HepG2 (cell line): ENCODE results near the gene DNAJC5. TPM values are rescaled to one million over a fixed set of nuclear protein-coding genes. Genes with fewer than 3 reads are reported as not detected.
A peak's percentile ranks its signal among the peaks of the same experiment; 100 is the strongest.

Experiments used
- ASH2L ChIP-seq: fragments of 300-600, 200-600 bp; sonication (generic); IDR thresholded peaks from 2 replicates; pipeline ENCODE4 v1.7.0; 2017; ENCODE audit warnings: low read depth, mild to moderate bottlenecking, moderate library complexity, mixed read lengths, low read length; ENCODE audit not compliant: insufficient read length
- REST ChIP-seq, 2 experiments: IDR thresholded peaks; 2 replicates each; pipeline ENCODE4 v1.6.1; 2011 to 2012; ENCODE audit warnings: low read length in 2 of 2, borderline replicate concordance in 1 of 2, low read depth in 1 of 2, mild to moderate bottlenecking in 1 of 2, moderate library complexity in 1 of 2
- TAF1 ChIP-seq: sonication (generic); formaldehyde crosslinking; IDR thresholded peaks from 2 replicates; pipeline ENCODE4 v1.4.0; 2020; ENCODE audit warnings: missing genetic modification reagents
- ZBTB34 ChIP-seq: sonication (generic); formaldehyde crosslinking; IDR thresholded peaks from 2 replicates; pipeline ENCODE4 v1.8.0; 2022; ENCODE audit warnings: mild to moderate bottlenecking, missing genetic modification reagents
- ZBTB38 ChIP-seq: sonication (generic); formaldehyde crosslinking; IDR thresholded peaks from 2 replicates; pipeline ENCODE4 v1.5.1; 2020; ENCODE audit warnings: mild to moderate bottlenecking, missing genetic modification reagents
- ZNF276 ChIP-seq: sonication (generic); formaldehyde crosslinking; IDR thresholded peaks from 2 replicates; pipeline ENCODE4 v1.4.0; 2020; ENCODE audit warnings: mild to moderate bottlenecking, low read depth, missing genetic modification reagents
- ZNF646 ChIP-seq: sonication (generic); formaldehyde crosslinking; IDR thresholded peaks from 2 replicates; pipeline ENCODE4 v1.9.0; 2021; ENCODE audit warnings: mild to moderate bottlenecking, missing genetic modification reagents
- ZNF687 ChIP-seq: sonication (generic); formaldehyde crosslinking; IDR thresholded peaks from 2 replicates; pipeline ENCODE4 v1.5.1; 2020; ENCODE audit warnings: mild to moderate bottlenecking, missing genetic modification reagents, moderate library complexity
- polyA plus RNA-seq, 8 experiments: library from polyadenylated mRNA; depleted of rRNA in 3 of 8; stranded (reverse) in 7 of 8; unstranded in 1 of 8; fragments of >200 nt; fragmentation: Illumina TruSeq in 4 of 8; extraction: Trizol in 4 of 8; gene quantifications; 2 replicates each; pipeline versions ENCODE4 v1.2.1 to v1.2.3, GENCODE V29; 2011 to 2016; ENCODE audit warnings: low read depth in 4 of 8, missing spikeins in 1 of 8, mixed read lengths in 1 of 8; ENCODE audit not compliant: insufficient read depth in 1 of 8
- total RNA-seq, 5 experiments: library from RNA; depleted of rRNA; stranded (reverse); fragments of >200 nt; fragmentation: Illumina TruSeq; extraction: Trizol; gene quantifications; 2 replicates each; pipeline ENCODE4 v1.2.3, GENCODE V29; 2016; ENCODE audit warnings: low read depth in 1 of 5

The DNAJC5 gene
- total and polyA plus RNA-seq, 2 of the 13 experiments (the other 11 are each of a cell fraction or from before 2014, with no cell fraction given) = 42.8 to 64.5 TPM

GRCh38 chr20:63894358-63895201 is at the start of gene DNAJC5 (continued):
- TF ChIP-seq ZNF276 = peak; percentile 25; the same call in 1 of the 2 replicates
- TF ChIP-seq ZNF687 = peak; percentile 90
- TF ChIP-seq REST (IDR thresholded peaks at IDR 0.05; ENCODE audit: borderline replicate concordance in 1 of 2, low read depth in 1 of 2, low read length in 2 of 2) = no peak
- peak; percentile 70 for TF ChIP-seq ASH2L
- TF ChIP-seq ZBTB34 (CRISPR knock-in tag) = no peak
- no peak for TF ChIP-seq ZNF646 (CRISPR knock-in tag)
- TF ChIP-seq ZBTB38 (CRISPR knock-in tag) = peak; percentile 61; the same call in 1 of the 2 replicates
- TF ChIP-seq TAF1 (CRISPR knock-in tag) = peak; percentile 78
